Erythroblast (primary cell): ENCODE results near the gene CRY2.

Experiments
- GATA1 ChIP-seq: IDR thresholded peaks from 2 replicates; pipeline ENCODE4 v1.6.1; 2011; ENCODE audit warnings: low read depth, mild to moderate bottlenecking, control low read depth, low read length, moderate library complexity
- POLR2A ChIP-seq: IDR thresholded peaks from 2 replicates; pipeline ENCODE4 v1.6.1; 2011; ENCODE audit warnings: mild to moderate bottlenecking, low read length

GRCh38 chr11:45812581-45813548 is 34.4 kb upstream of the CRY2 start:
- TF ChIP-seq POLR2A (no peak), GATA1 (no peak)
